Stimulated activated CD4-positive, alpha-beta T cell treated with anti-CD3 and anti-CD28 coated beads, Interleukin-15, amount 100 ng/mL, for 48 hours (primary cell): ENCODE measurements around the gene SLAMF7.
"Not testable (repeated sequence)": the region's sequence is repeated elsewhere in the genome, so short reads cannot be mapped to it uniquely, and the experiment has no call there.

Experiments
- DNase-seq, 2 donors: peaks; one replicate each; pipeline ENCODE4 v3.0.0-alpha.2; 2020; ENCODE audit warnings: low read depth in 2 of 2

Gene SLAMF7

DNA sequence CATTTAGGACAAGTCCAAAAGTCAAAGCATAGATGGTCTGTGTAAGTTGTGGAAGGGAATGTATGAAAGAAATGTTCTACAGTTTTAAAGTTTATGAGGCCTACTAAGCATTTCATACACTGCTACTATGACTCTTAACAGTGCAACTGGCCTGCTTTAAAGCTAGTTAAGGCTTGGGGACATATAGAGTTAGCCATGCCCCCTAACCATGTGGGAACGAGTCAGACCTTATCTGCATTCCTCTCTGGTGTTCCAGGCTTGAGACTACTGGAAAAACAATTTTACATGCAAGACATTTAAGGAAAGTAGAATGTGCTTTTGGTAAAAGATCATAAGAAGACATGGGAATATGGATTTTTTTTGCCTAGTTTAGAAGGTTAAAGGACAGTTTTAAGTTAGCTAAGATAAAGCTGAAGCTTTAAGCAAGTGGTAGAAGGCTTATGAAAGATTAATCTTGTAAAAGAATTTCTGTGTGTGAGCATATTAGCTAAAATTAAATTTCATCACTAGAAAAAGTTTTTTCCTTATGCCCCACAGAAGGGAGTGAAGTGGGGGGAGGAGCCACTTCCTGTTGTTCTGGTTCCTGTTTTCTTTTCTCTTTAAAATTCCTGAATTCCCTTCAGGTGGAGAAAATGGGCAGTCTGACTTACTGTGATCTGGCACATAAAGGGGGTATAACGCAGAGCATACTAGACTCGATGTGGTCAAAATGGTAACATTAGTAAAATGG lies 18.5 kb upstream of the SLAMF7 start:
- DNase-seq, result no peak

DNA sequence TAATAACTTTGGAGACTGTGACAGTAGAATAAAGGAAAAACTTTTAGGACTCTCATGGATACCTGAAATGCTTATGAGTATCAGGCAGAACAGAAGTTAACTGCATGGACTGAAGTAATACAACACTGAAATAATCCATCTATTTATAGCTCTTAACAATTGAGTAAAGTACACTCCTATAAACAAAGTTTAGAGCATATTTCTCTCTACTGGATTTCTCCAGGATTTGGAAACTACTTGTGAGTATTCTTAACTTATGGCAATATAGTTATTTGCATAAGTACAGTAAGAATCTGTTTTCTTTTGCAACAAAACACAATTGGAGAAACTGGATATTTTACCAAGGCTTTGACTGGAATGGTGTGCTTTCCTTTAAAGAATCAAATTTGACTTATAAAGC lies 17.6 kb upstream of the SLAMF7 start:
- no peak for DNase-seq

DNA sequence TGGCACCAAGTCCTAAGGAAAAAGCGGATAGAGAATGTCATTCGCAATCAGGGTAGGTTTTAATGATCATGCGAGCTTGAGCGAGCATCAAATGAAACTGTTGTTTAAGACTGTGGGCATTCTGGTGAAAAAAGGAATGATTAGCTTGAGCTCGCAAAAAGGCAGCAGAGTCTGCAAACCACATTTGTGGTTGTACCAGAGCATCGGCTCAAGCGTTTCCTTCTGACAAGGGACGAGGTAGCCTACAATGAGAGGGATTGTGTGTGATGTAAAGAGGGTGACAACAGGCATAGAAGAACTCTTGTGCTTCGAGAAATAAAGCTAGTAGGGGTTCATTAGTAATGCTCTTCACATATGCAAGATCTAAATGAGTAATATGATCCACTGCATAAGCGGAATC lies 16.3 kb upstream of the SLAMF7 start:
- no peak for DNase-seq

DNA sequence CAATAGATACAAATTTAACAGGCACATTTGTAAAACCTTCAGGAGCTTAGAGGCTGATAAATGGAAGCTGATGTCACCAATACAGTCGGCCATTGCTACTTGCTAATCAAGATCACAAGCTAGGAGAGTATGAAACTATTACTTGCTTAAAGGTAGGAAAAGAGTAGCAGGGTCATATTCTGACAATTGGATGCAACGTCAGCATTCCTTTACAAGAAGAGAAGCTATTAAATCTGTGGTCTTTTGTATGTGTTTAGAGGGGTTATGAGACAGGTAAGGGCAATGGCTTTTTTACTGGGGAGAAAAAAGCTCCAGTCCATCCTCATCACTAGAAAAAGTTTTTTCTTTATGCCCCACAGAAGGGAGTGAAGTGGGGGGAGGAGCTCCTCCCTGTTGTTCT lies 15.7 kb upstream of the SLAMF7 start:
- no peak for DNase-seq

DNA sequence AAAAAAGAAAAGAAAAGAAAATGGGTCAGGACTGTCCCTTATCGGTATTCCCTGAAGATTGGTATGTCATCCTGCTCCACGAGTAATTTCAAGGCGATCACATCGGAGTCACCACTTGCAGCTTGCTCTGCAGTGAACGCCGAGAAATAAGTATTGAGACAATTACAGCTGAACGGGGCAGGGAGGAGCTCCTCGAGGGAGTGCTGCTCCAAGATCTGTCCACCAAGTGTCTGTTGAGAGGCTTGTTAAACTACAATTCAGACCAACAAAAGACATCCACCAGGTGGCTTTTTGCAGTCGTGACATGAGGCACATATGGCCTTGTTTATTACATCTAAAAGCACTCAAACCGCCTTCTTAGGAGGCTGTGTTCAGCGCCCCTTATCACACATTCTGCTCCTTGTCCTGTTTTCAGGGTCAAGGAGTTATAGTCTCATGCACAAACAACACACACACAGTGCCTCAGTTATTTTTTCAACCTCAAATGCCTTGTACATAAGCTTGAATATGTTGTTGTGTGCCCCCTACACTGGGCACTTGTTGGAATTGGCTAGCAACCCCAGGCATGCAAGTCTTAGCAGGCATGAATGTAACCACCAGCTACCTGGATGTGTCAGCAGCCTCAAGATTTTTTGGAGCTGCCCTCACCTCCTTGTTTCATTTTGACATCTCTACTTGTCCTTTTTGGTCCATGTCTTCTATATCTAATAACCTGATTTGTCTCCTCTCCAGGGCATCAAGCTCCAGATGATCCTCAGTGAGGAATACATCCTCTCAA lies 14.4 kb upstream of the SLAMF7 start:
- no peak for DNase-seq

DNA sequence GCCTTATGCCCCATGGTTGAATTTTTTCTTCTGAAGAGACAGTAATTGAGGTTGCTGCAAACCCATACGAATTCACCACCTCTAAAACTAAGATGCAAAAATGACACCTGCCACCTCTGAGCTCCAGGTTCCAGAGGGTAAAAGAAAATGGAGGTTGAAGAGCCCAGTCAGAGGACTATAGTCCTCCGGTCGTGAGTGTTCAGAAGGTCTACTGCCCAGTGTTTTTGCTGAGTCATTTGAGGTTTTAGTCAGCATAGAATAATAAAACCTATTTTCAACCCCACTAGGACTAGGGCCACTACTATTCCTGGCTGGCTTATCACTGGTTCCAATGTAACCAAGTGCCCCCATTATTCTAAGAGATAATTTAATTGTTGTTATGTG lies 12.9 kb upstream of the SLAMF7 start:
- no peak for DNase-seq

DNA sequence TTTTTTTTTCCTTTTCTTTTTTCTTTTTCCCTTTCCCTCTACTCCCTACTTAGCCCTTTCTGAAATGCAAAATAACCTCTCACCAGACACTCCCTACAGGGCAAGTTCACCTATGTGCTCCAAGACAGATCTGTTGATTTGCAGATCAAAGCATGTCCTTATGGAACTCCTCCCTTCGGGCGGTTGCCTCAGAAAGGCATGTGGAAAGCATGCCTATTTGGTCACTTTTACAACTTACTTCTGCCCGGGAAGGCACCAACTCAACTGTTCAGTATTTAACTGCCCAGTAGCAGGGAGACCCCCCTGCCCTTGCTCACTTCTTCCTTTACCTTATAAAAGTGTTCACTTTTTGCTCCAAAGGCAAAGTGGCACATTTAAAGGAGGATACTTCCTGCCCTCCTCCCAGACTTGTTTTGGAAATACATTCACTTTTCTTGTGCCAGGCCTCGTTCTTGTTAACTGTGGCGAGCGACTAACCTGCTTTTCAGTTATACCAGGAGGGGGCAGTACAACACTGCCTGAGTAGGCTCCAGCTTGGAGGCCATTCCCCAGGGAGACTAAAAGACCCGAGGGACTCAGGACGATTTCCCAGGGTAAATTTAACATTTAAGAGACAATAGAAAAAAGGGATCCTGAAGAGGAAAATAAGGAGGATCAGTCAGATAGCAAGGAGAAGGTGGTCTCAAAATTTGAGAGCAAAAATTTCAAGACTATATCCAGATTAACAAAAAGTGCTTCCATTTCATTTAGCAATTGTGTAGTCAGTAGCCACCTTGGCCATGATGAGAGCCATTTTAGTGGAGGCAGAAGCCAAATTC lies 12.3 kb upstream of the SLAMF7 start:
- peak; percentile 44 to 46 for DNase-seq

DNA sequence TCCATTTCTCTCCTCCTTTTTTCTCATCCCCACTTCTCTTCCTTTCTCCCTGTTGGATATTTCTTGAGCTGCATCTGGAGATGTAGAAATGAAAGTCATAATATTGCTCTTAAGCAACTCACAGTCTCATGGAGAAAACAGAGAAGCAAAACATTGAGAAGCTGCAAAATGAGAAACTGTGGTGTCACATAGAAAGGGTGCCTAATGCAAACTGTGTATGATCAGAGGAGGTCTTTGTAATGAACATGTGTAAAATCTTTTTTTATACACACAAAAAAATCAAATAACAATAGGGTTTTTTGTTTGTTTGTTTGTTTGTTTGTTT lies 11.8 kb upstream of the SLAMF7 start:
- DNase-seq, result no peak

DNA sequence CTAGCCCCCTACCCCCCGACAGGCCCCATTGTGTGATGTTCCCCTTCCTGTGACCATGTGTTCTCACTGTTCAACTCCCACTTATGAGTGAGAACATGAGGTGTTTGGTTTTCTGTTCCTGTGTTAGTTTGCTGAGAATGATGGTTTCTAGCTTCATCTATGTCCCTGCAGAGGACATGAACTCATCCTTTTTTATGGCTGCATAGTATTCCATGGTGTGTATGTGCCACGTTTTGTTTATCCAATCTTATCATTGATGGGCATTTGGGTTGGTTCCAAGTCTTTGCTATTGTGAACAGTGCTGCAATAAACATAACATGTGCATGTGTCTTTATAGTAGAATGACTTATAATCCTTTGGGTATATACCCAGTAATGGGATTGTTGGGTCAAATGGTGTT lies 7.5 kb upstream of the SLAMF7 start:
- DNase-seq, result not testable (repeated sequence)

DNA sequence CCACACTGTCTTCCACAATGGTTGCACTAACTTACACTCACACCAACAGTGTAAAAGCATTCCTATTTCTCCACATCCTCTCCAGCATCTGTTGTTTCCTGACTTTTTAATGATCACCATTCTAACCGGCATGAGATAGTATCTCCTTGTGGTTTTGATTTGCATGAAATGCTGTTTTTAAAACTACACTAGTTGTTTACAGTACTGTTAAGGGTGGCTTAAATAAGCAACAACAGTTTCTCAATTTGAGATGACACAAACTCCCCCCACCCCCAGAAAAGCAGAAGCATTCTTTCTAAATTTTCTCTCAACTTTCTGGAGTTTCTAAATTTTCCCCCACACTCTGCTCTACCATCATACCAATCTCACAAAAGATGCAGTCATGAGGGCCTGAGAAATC lies 7.1 kb upstream of the SLAMF7 start:
- no peak for DNase-seq

DNA sequence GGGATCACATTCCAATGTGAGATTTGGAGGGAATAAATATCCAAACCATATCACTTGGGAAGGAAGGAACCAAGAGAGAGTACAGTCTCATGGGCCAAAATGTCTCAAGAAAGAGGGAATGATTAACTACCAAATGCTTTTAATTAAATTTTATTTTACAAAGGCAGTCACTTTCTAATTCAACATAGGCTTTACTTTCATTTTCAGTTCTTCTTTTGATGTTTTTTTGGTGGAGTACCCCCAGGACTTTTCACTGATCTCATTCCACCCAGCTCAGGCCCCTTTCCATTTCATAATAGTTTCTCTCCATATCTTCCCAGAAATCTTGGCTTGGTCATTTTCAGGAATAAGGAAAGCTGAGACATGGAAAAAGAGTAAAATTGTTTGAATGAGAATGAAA lies 5.1 kb upstream of the SLAMF7 start:
- no peak for DNase-seq

DNA sequence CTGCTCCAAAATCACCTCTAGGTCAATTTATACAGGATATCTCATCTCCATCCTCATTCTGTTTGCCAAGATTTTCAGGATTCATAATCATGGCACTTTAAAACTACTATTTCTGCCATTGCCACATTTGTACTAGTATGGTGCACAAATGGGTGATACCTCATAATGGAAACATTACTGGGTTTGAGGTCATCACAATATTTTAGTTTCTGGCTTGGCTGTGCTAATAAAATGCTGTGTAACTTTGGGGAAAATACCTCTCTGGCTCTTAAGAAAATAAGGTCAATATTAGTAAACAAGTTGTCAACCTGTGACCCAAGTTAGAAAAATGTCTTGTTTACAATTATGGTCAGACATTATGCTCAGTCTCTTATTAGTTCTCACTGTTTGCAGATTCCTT lies 4.7 kb upstream of the SLAMF7 start:
- no peak for DNase-seq

DNA sequence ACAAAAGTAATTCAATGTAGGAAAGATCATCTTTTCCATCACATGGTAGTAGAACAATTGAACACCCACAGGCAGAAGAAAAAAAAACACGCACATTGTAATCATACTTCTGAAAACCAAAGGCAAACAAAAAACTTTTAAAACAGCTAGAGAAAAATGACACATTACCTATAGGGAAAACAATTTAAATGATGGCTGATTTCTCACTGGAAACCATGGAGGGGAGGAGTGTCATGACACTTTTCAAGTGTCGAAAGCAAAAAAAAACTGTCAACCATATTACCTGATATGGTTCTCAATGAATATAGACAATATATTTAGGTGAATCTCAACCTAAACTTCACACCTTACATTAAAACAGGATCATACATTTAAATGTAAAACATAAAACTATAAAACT lies 776 bp upstream of the SLAMF7 start:
- no peak for DNase-seq

DNA sequence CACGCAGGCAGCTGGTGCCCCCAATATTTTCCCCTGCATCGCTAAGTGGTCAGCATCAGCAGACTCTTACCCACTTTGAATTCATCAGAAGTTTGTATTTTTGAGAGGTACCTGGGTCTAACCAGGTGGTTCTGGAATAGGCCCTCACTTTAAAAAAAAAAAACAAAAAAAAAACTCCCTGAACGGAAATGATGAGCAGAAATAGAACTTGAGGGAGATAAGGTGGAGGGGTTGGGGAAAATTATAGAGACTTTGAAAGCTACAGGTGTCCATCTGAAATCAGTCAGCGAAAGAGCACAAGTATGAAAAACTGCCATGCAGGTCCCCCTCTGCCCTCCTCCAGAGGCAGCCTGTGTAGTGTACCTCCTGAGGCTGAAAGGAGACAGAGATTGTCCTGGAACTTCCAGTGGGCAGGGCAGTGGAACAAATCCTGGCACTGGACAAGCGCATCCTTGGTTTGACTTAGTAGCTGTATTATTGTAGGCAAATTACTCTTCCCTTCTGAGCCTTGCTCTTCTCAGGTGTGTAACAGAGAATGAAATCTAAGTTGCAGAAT lies 1.2 kb downstream of the SLAMF7 start:
- DNase-seq, result no peak

DNA sequence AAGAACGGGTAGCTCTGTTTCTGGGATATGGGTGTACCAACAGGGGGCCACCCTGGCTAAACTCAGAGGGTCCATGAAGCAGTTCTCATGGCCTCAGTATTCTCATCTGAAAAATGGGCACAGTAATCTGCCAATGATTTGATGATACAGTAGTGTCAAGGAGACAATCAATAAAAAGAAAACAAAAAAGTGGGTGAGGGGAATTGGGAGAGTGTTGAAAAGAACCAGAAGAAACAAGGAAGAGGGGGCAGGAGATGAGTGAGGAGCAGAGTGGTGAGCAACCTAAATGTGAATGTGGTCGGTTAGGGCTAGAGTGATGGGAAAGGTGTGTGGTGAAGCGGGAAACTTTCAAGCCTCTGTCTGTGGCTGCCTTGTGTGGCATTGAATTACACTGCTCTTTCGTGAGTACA lies 2.0 kb downstream of the SLAMF7 start:
- DNase-seq, result no peak

DNA sequence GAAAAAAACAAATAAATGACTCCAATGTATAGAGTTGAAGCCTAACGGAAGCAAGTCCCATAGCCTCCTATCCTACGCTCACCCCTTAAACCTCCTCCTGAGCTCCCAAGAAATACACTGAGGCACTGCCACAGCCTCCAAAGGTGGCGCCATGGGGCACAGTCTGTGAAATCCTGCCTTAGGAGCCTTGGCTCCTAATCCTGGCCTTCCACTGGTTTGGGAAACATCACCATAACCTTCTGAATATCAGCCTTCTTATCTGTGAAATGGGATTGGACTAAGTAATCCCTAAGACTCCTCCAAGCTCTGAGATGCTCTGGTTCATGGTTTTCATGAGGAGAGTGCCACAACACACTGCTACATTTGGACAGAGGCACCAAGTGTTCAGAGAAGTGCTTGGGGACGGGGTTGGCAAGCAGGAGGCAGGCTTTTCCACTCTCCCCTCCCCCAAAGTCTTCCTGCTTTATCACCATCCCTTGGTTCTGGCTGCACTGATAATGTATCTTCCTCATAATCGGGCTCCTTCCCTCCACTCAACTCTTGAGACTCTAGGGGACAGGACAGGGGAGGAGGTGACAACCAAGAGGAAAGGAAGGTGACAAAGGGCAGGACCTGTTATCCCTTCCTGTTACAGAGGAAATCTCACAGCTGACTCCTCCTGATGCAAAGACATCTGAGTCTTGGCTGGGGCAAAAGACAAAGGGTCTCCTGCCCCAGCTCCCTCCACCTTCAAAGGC lies 2.7 kb downstream of the SLAMF7 start:
- no peak for DNase-seq

DNA sequence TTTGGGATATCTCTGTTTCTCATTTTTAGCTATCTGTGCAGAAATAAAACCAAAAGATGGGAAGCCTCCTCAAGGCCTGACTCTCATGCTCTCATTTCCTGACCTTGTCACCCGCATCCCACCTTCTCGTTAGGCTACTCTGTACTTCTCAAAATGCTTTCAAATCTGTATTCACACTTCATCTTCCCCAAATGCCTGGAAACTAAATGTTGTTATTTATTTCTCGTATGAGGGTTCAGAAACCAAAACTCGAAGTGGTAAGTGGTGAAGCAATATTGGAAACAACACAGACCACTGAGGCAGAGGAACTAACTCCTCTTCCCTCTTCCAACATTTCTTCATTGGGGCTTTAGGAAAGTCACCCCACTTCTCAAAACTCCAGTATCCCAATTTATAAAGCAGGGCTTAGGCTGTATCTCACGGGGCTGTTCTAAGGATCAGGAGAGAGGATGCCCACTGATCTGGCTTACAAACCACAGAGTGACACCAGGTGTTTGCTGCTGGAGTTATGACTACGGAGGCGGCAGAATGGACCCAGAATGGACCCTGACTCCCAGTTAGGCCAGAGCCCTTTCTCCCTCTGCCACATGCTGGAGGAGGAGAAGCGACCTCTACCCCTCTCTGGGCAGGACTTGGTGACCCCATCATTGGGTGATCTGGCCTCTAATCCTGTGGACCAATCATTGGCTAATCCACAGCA lies 3.5 kb downstream of the SLAMF7 start:
- DNase-seq, result no peak

DNA sequence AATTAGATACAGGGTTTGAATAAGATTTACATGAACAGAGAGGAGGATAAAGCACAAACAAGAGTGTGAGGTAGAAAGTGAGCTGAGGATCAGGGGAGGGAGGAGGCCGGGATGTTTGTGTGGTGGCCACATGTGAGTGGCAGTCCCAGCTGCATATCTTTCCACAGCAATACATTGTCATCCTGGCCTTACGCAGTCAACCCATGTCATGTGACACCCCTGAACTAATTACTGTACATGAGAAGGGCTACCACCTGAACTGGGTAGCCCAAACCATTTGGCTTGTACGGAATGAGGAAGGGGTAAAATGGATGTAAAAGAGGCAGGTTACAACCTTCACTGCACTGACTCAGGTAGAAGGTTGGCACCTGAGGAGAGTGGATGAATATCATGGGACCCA lies 4.2 kb downstream of the SLAMF7 start:
- no peak for DNase-seq

DNA sequence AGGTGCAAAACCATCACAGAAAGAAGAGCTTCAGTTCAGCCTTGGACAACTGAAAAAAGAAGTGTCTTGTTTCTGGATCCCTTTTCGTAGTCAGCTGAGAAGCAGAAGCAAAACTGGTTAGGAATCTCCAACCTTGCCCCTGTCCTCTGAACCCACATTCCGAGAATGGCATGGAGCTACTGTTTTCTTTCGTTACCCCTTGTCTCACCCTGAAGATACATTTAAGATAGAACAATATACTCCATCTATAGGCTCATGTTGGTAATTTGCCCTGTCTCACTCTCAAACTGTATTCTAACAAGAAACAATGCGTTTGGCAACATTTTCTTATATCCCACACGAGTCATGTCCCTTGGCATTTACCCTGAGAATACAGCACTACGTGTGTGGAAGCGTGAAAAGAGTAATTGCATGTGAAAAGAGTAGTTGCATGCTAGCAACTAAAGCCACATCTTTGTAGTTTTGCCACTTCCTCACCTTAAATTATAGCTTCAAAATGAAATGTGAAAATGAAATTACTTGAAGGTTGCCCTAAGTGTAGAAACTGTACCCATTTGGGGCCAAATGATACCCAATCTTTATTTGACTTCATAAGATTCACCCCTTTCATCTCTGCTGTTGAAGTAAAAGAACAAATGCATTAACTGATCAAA lies 5.3 kb downstream of the SLAMF7 start:
- no peak for DNase-seq

DNA sequence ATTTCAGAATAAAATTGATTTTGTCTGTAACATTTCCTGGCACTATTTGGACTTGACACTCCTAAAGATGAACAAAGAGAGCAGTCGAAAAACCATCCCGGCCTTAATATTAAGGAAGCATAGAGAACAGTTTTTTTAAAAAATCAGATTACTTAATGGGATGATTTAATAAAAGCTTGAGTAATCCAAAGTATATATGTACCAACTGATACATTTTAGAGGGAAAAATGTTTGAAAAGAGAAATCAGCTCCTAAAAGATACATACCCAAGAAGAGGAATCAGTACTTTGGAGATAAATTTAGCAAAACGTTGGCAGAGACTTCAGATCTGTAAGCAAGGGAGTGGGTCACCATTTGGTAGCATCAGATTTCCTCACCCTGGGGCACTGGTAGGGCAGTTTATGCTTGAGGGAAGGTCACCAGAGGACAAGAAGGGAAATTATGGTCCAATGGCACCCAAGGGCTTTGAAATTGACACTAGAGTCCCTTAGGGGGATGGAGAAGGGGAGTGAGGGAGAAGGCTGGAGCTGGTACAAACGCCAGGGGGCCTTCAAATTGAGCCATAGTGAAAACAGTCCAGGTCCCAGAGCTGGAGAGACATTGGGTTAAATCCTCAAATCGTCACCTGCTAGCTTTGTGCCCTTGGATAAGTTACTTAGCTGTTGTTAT lies 5.9 kb downstream of the SLAMF7 start:
- DNase-seq, result no peak
